ENCODE data around the gene VPS51. TPM values are rescaled to one million over a fixed set of nuclear protein-coding genes. Genes with fewer than 3 reads are reported as not detected.

Gene VPS51
- total RNA-seq, 1 donor from 2014 or later: 186 TPM

GRCh38 chr11:65104628-65105027 lies 8.6 kb downstream of the VPS51 start:
- DNase-seq (ENCODE audit: low read depth in 2 of 2): no peak

DNA sequence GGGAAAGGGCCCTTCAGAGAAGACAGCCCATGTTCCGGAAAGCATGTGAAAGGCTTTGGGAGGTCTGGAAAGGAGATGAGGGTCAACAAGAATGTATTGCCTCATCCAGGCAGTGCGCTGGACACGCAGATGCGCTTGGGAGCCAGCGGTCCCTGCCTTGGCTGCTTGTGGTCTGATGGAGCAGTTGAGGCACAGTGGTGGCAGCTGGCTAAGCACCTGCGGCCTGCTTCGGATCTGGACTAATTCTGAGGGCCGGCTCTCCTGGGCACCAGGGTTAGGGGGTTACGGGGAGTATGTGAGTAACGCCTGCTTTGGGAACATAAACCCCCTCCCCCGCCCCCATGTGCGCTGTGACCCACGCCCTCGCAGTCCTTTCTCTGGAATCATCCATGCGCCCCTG lies 11.1 kb downstream of the VPS51 start:
- no peak for DNase-seq (ENCODE audit: low read depth in 2 of 2)

GRCh38 chr11:65107751-65108468 lies 11.9 kb downstream of the VPS51 start:
- no peak for DNase-seq (ENCODE audit: low read depth in 2 of 2)

GRCh38 chr11:65108469-65109123 lies 12.6 kb downstream of the VPS51 start:
- no peak for DNase-seq (ENCODE audit: low read depth in 2 of 2)

GRCh38 chr11:65109231-65110198 lies 13.5 kb downstream of the VPS51 start:
- DNase-seq (ENCODE audit: low read depth in 2 of 2): no peak

DNA sequence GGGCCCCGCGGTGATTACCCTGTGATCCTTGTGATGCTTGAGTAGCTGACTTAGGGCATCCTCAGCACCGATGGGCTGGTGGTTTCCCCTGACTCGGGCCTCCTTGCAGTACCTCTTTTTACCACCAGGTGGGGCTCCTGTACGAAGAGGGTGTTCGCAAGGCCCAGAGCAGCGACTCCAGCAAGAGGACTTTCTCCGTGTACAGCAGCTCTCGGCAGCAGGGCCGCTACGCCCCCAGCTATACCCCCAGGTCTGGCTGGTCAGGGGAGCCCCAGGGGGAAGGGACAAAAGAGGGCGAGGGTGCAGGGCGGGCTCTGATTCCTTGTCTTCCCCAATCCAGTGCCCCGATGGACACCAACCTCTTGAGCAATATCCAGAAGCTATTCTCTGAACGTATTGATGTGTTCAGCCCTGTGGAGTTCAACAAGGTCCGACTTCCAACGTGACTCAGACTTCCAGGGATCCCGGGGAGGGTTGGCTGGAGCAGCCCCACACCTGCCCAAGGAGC lies 14.4 kb downstream of the VPS51 start:
- DNase-seq (ENCODE audit: low read depth in 2 of 2): peak; percentile 41 to 77

DNA sequence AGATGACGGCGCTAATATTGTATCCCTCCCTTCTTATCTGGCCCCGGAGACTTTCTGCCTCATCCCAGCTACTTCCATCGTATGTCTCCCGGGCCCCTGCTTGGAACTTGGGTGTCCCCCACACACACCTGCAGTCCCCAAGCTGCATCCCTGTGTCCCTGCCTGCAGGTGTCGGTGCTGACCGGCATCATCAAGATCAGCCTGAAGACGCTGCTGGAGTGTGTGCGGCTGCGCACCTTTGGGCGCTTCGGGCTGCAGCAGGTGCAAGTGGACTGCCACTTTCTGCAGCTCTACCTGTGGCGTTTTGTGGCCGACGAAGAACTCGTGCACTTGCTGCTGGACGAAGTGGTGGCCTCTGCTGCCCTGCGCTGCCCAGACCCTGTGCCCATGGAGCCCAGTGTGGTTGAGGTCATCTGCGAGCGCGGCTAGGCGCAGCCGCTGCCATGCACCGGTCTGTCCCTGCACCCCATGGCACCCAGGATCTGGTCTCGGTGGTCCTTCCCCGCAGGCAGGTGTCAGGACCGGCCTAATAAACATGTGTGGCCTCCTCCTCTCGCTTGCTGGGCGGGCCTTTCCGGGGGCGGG lies 15.2 kb downstream of the VPS51 start:
- no peak for DNase-seq (ENCODE audit: low read depth in 2 of 2)

- DNase-seq (ENCODE audit: low read depth in 2 of 2): peak; percentile 75 to 93
Measured at GRCh38 chr11:65111744-65112545, 15.9 kb downstream of the VPS51 start, which contains the start of gene TM7SF2. TSS of gene TM7SF2 (plus strand) at chr11:65111872. CDS start at chr11:65112016, 144 bp downstream.

DNA sequence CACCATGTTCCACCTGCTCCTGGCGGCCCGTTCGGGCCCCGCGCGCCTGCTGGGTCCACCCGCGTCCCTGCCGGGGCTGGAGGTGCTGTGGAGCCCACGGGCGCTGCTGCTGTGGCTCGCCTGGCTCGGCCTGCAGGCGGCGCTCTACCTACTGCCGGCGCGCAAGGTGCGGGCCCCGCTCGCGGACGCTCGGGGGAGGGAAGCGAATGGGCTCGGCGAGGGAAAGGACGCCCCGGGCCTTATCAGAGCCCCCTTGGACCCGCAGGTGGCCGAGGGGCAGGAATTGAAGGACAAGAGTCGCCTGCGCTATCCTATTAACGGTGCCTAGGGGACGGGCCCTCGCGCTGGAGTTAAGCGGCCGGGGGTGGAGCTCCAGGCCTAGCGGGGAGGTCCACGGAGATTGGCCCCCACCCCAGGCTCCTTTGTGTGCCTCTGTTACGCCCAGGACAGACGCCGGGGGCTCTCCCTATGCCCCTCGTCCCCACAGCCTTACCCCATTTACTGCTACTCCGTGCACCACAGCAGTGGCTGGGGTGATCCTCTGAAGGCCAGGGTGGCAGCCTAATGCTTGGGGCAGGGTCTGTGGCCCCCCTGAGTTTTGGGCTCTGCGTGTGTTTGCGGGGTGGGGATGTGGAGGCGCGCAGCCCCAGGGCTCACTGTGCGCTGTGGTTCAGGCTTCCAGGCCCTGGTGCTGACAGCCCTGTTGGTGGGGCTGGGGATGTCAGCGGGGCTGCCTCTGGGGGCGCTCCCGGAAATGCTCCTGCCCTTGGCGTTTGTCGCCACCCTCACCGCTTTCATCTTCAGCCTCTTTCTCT lies 16.7 kb downstream of the VPS51 start:
- peak in 1 of 2 donors; percentile 56 for DNase-seq (ENCODE audit: low read depth in 2 of 2)

DNA sequence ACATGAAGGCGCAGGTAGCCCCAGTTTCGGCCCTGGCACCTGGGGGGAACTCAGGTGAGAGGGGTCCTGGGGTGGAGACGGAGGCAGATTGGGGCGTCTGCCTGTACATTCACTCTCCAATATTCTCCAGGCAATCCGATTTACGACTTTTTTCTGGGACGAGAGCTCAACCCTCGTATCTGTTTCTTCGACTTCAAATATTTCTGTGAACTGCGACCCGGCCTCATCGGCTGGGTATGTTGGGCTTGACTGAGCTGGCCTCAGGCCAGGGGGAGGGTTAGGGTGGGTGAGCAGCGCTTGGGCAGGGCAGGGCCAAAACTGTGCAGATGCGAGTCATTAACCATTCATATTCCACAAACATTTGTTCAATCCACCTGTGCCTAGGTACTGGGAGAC lies 17.3 kb downstream of the VPS51 start:
- DNase-seq (ENCODE audit: low read depth in 2 of 2): no peak

- DNase-seq (ENCODE audit: low read depth in 2 of 2): no peak
Measured at GRCh38 chr11:65113839-65114238, 17.8 kb downstream of the VPS51 start.

DNA sequence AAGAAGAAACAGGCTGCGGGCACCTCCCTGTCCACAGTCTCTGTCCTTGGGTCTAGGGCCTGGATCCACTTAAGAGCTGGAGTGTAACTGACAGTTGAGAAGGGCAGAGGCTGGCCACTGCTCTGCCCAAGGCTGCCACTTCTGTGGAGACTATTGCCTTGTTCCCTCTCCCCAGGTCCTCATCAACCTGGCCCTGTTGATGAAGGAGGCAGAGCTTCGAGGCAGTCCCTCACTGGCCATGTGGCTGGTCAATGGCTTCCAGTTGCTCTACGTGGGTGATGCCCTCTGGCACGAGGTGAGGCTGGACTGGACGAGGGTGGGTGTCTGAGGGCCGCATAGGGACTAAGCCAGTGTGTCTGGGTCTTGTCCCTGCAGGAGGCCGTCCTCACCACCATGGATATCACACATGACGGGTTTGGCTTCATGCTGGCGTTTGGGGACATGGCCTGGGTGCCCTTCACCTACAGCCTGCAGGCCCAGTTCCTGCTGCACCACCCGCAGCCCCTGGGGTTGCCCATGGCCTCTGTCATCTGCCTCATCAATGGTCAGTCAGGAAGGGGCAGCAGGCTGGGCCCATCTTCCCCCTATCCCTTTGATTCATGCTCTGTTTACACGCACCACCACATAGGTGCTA lies 18.6 kb downstream of the VPS51 start:
- DNase-seq (ENCODE audit: low read depth in 2 of 2): no peak

DNA sequence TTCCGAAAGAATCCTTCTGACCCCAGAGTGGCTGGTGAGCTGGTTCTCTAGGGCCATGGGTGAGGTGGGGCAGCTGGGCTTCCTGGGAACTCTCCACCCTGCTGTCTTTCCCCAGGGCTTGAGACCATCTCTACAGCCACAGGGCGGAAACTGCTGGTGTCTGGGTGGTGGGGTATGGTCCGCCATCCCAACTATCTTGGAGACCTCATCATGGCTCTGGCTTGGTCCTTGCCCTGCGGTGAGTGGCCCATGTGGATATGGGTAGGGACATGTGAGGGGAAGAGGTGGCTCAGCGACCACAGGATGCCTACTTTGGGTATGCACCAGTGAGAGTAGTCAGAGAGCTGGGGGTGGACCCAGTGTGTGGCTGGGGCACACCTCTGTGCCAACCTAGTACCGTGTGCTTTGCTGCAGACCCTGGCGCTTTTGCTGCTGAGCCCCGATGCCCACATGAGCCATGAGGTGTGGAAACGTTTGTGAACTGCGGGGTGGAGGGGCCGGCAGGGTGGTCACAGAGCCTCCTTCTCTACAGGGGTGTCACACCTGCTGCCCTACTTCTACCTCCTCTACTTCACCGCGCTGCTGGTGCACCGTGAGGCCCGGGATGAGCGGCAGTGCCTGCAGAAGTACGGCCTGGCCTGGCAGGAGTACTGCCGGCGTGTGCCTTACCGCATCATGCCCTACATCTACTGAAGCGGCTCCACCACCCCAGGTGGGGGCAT lies 19.5 kb downstream of the VPS51 start:
- DNase-seq (ENCODE audit: low read depth in 2 of 2): no peak

DNA sequence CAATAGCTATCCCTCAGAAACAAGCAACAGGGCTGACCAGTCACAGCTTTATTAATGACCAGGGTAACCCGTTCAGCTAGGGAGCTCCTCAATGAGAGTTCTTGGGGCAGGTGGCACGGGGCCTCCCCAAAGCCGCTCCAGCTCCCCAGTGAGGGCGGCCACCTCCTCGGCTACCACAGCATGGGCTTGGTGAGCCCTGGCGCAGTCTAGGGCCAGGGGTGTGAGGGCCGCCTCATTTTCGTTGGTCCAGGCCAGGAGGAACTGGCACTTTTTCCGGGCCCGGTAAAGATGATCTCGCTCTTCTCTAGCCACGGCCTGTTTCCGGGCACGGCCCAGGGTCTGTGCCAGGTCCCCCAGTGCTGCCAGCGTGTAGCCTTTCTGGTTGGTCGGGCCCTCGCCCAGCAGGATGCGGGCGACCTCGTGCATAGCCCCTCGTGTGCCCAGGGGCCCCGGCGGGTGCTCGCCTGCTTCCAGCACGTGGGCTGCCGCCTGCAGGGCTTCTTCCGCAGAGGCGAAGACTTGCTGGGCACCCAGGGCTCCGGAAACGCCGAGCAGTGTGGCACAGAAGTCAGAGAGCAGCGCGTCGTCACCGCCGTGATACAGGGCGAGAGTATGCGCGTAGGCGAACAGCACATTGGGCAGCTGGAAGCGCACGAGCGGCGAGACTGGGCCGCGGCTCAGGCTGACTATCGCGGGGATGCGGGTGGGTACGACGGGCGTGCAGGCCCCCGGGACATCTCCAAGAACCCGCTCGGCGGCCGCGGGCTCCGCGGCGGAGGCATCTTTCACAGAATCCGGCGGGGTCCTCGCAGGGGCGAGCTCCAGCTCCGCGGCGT lies 20.6 kb downstream of the VPS51 start:
- peak in 1 of 2 donors; percentile 52 for DNase-seq (ENCODE audit: low read depth in 2 of 2)

DNA sequence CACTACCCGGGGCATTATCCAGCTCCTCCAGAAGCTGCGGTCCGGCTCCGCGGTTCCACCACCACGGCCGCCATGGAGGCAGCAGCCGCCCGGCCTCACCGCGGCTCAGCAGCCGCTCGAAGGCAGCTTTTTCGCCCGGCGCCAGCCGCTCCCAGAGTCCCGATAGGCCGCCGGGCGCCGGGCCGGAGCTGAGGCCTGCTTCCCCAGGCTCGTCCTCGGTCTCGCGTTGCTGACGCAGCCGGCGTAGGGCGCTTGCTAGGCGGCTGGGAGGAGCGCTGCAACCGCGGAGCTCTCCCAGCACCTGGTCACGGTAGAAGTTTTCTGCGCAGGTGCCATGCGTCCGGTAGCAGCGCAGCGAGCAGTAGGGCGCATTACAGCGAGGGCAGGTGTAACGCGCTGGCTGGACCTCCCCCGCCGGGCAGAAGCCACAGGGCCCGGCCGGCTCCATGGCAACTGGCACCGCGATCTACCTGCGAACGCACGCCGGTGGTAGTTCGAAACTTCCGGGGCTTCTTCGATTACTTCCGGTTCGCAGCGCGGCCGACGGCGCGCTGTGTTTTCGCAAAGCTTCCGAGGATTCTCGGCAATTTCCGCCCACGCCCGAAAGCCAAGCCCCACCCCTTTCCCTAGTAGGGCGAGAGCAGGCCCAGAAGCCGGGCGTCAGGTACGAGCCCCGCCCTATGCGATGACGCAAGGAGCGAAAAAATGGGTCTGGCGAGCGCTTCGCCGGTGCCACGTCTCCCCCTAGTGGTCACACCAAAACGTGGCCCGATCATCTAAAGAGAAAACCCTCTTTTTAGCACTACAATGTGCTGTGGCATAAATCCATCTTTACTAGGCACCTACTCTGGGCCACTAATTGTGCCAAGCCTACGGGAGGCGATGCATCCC lies 21.4 kb downstream of the VPS51 start, which contains the start of gene ZNHIT2:
Gene ZNHIT2 (minus strand): TSS at position 496 of the 891 bp plus-strand sequence. CDS start 48 bp downstream, at position 448.
- DNase-seq (ENCODE audit: low read depth in 2 of 2): peak; percentile 97 to 99

GRCh38 chr11:65118097-65118837 lies 22.3 kb downstream of the VPS51 start:
- DNase-seq (ENCODE audit: low read depth in 2 of 2): no peak

Data from dermis microvascular lymphatic vessel endothelial cell (primary cell).